Measurements from ENCODE around the gene SH3BGRL.

The SH3BGRL gene

DNA sequence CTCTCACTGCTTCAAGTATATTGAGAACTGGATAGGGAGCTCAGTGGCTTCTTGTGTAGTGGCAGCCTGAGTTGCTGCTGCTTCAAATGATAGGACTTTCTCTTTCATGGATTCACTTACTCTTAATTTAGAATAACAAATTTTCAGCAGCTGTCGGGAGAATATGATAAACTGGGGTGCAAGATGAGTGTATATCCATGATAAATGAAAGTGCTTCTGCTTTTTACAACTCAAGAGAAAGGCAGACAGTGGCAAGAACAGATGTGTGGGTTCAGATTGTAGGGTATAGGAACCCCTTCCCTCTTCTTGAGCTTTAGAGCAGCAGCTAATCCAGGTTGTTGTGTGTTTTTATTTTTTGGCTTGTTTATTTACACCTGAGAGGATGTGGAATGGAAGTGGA is 1.0 kb downstream of the SH3BGRL start:
- no peak for DNase-seq (ENCODE audit: low read depth)
- peak overlapping the region; percentile 83 for H3K4me3 ChIP-seq (ENCODE audit: low read length)
- TF ChIP-seq, protein P1, sequence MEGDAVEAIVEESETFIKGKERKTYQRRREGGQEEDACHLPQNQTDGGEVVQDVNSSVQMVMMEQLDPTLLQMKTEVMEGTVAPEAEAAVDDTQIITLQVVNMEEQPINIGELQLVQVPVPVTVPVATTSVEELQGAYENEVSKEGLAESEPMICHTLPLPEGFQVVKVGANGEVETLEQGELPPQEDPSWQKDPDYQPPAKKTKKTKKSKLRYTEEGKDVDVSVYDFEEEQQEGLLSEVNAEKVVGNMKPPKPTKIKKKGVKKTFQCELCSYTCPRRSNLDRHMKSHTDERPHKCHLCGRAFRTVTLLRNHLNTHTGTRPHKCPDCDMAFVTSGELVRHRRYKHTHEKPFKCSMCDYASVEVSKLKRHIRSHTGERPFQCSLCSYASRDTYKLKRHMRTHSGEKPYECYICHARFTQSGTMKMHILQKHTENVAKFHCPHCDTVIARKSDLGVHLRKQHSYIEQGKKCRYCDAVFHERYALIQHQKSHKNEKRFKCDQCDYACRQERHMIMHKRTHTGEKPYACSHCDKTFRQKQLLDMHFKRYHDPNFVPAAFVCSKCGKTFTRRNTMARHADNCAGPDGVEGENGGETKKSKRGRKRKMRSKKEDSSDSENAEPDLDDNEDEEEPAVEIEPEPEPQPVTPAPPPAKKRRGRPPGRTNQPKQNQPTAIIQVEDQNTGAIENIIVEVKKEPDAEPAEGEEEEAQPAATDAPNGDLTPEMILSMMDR (conservative IDR thresholded peaks at IDR 0.05; ENCODE audit: low read depth, low read length) = no peak

GRCh38 chrX:81205551-81205950 is 3.6 kb downstream of the SH3BGRL start:
- H3K4me3 ChIP-seq (ENCODE audit: low read length) = no peak overlapping the region
- no peak for DNase-seq (ENCODE audit: low read depth)
- TF ChIP-seq, protein P1 (conservative IDR thresholded peaks at IDR 0.05; ENCODE audit: low read depth, low read length) = no peak

DNA sequence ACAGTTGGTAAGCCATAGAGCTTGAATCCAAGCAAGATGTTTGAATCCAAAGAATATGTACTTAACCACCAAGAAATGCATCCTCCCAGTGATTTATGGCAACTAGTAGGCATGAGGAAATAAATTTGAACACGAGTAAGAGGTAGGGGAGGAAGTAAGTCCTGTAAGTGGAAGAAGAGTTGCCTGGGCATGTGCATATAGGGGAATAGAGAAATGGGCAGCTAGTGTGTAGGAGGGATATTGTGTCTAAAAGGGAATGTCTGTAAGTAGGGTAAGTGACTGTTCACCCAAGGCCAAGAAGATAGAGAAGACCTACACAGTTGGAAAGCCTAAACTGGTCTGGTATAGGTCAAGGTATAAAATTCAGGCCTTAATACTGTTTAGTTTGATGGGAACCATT is 4.6 kb downstream of the SH3BGRL start:
- no peak for DNase-seq (ENCODE audit: low read depth)
- no peak overlapping the region for H3K4me3 ChIP-seq (ENCODE audit: low read length)
- TF ChIP-seq, protein P1 (conservative IDR thresholded peaks at IDR 0.05; ENCODE audit: low read depth, low read length) = no peak

DNA sequence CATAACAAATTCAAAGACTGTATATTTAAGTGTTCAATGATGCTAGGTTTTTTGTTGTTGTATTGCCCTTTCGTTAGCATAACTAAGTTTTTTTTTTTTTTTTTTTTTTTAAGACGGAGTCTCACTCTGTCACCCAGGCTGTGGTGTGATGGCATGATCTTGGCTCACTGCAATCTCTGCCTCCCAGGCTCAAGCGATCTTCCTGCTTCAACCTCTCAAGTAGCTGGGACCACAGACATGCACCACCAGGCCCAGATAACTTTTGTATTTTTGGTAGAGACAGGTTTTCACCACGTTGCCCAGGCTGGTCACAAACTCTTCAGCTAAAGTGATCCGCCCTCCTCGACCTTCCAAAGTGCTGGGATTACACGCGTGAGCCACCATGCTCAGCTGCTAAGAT is 7.0 kb downstream of the SH3BGRL start:
- TF ChIP-seq, protein P1 (conservative IDR thresholded peaks at IDR 0.05; ENCODE audit: low read depth, low read length) = no peak
- no peak overlapping the region for H3K4me3 ChIP-seq (ENCODE audit: low read length)
- no peak for DNase-seq (ENCODE audit: low read depth)

DNA sequence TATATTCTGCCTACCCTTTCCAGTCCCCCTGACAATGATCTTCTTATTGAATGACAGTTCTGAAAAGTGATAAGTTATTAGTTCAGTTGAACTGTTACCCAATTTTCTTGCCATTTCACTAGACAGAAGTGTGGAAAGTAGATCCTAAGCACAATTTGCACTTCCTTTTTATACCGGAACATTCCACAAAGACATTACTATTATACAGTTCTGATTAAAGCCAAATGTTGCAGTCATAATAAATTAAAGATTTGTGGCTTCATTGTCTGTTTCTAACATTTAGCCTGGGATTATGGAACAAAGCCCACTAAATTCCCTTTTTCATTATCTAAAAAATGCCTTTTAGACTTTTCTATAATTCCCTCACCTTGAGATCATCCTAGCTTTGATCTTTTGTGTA is 13.8 kb downstream of the SH3BGRL start:
- no peak for DNase-seq (ENCODE audit: low read depth)
- TF ChIP-seq, protein P1 (conservative IDR thresholded peaks at IDR 0.05; ENCODE audit: low read depth, low read length) = no peak
- H3K4me3 ChIP-seq (ENCODE audit: low read length) = no peak overlapping the region

DNA sequence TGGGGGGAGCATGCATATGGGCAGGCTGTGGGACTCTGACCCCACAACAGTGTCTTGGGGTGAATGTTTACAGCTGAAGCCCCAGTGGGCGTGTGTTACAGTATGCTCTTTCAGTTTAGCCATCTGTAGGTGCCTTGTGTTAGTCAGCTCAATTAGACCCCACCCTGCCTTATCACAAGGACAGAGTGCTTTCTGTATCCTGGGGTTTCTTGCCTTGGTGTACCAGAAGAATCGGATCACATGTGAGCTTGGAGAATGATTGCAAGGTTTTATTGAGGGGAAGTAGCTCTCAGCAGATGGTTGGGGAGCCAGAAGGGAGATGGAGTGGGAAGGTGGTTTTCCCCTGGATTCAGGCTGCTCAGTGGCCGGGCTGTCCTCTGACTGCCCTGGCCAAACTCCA is 27.3 kb downstream of the SH3BGRL start:
- TF ChIP-seq, protein P1 (conservative IDR thresholded peaks at IDR 0.05; ENCODE audit: low read depth, low read length) = no peak
- no peak for DNase-seq (ENCODE audit: low read depth)

DNA sequence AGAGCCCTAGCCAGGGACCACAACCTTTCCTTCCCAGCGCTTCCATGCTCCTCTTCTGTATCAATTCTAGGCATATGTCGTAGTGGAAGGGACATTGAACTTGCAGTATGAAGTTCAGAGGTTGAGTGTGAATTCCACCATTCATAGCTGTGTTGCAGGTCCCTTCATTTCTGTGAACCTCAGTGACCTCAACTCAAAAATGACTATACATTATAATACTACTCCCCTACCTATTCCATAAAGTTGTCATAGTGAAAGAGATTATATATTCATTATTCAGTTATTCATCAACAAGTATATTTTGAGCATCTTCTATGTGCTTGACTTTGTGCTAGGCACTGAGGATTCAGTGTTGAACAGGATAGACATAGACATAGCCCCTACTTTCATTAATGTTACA is 28.0 kb downstream of the SH3BGRL start:
- TF ChIP-seq, protein P1 (conservative IDR thresholded peaks at IDR 0.05; ENCODE audit: low read depth, low read length) = no peak
- no peak for DNase-seq (ENCODE audit: low read depth)
- no peak overlapping the region for H3K4me3 ChIP-seq (ENCODE audit: low read length)

More for the DNA sequence above, 27.3 kb downstream of the SH3BGRL start:
- no peak overlapping the region for H3K4me3 ChIP-seq (ENCODE audit: low read length)

Measured in retinal pigment epithelial cell (primary cell).